Loucy (cell line): ENCODE measurements around the gene ZBTB2.

ENCODE experiments used
- H2AFZ ChIP-seq: fragments of 200-600 bp; sonication (generic); 2 replicates; pipeline ENCODE4 v1.6.0; 2016; ENCODE audit warnings: antibody characterized with exemption, mild to moderate bottlenecking, low read length, moderate library complexity
- H3F3A ChIP-seq: fragments of 200-600 bp; 2 replicates; pipeline ENCODE4 v1.6.0; 2016; ENCODE audit warnings: antibody characterized with exemption, low read depth, mild to moderate bottlenecking
- H3K27me3 ChIP-seq: fragments of 200-600 bp; sonication (generic); 2 replicates; pipeline ENCODE4 v1.6.1; 2014; ENCODE audit warnings: low read length, mild to moderate bottlenecking; ENCODE audit not compliant: insufficient read depth, poor library complexity, severe bottlenecking
- H3K36me3 ChIP-seq: fragments of 200-600 bp; sonication (generic); 2 replicates; pipeline ENCODE4 v1.6.1; 2016; ENCODE audit warnings: low read length; ENCODE audit not compliant: insufficient read depth
- H3K4me1 ChIP-seq: fragments of 200-600 bp; sonication (generic); 2 replicates; pipeline ENCODE4 v1.5.1; 2014; ENCODE audit warnings: low read length, mild to moderate bottlenecking; ENCODE audit not compliant: insufficient read depth, poor library complexity, severe bottlenecking
- H3K4me2 ChIP-seq: fragments of 200-600 bp; sonication (generic); 2 replicates; pipeline ENCODE4 v1.6.0; 2014; ENCODE audit warnings: antibody characterized with exemption, low read length, low read depth, mild to moderate bottlenecking; ENCODE audit not compliant: poor library complexity, severe bottlenecking
- H3K4me3 ChIP-seq: fragments of 200-600 bp; sonication (generic); 2 replicates; pipeline ENCODE4 v1.5.1; 2014; ENCODE audit warnings: low read length, mild to moderate bottlenecking, mixed read lengths; ENCODE audit not compliant: poor library complexity, severe bottlenecking
- H3K79me2 ChIP-seq: fragments of 200-600 bp; sonication (generic); 2 replicates; pipeline ENCODE4 v1.6.1; 2014; ENCODE audit warnings: low read length; ENCODE audit not compliant: insufficient read depth
- H3K9ac ChIP-seq: fragments of 200-600 bp; sonication (generic); 2 replicates; pipeline ENCODE4 v1.6.0; 2014; ENCODE audit warnings: mild to moderate bottlenecking, low read depth, low read length, moderate library complexity; ENCODE audit not compliant: poor library complexity, severe bottlenecking
- H3K9me2 ChIP-seq: fragments of 200-600 bp; sonication (generic); replicated peaks from 2 replicates; pipeline ENCODE4 v1.6.1; 2016; ENCODE audit warnings: low read depth, low read length, mixed read lengths
- H3K9me3 ChIP-seq: fragments of 200-600 bp; sonication (generic); 2 replicates; pipeline ENCODE4 v1.6.1; 2014; ENCODE audit warnings: mild to moderate bottlenecking, antibody characterized with exemption, low read length, low read depth; ENCODE audit not compliant: insufficient read depth
- H4K20me1 ChIP-seq: fragments of 200-600 bp; sonication (generic); 2 replicates; pipeline ENCODE4 v1.6.0; 2014; ENCODE audit warnings: antibody characterized with exemption, low read length, mild to moderate bottlenecking; ENCODE audit not compliant: insufficient read depth, poor library complexity, severe bottlenecking
- EZH2phosphoT487 ChIP-seq: fragments of 200-600 bp; IDR thresholded peaks from 2 replicates; pipeline ENCODE4 v1.6.1; 2018; ENCODE audit warnings: antibody characterized with exemption, mild to moderate bottlenecking, moderate library complexity, borderline replicate concordance
- TF ChIP-seq, protein P1 (sequence below): fragments of 200-600 bp; sonication (generic); conservative IDR thresholded peaks from 2 replicates; pipeline ENCODE4 v1.5.1; 2014; ENCODE audit warnings: mild to moderate bottlenecking, antibody characterized with exemption, low read length

The ZBTB2 gene

DNA sequence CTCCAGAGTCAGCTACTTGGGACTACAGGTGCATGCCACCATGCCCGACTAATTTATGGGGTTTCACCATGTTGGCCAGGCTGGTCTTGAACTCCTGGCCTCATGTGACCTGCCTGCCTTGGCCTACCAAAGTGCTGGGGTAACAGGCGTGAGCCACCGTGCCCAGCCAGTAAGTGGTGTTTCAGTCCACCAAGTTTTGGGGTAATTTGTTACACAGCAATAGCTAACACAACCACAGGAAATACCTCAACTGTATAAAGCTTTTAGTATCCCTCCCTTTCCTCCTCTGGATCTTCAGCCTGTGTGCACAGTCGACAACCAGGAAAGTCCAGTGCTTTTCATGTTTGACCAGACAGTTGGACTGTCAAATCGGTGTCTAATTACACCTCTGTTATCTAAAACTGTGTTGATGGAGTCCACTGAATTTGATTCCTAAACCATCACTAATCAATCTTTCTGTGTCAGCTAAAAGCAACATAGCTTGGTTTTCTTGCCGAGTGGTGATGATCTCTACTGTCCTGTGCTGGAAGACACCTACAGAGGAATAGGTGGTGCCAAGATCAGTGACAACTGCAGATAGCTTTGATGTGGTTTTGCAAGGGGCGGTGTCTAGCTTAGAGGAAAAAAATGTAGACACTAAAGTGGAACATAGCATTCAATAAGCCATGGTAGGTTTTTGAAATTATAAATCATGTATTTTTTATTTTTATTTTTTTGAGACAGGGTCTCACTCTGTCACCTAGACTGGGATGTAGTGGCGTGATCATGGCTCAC, 22.2 kb upstream of the ZBTB2 start:
- no peak overlapping the region for H3K4me2 ChIP-seq

DNA sequence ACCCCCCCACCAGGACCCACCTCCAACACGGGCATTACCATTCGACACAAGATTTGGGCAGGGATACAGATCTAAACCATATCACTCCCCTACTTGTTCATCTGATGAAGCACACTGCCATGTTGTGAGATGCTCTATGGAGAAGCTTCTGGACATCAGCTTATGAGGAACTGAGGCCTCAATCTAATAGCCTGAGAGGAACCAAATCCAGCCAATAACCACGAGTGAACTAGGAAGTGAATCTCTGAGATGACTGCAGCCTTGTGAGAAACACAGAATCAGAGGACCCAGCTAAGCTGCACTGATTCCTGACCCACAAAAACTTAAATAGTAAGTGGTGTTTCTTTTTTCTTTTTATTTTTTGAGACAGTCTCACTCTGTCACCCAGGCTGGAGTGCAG, 21.6 kb upstream of the ZBTB2 start:
- Histone ChIP-seq H3K4me3 (no peak overlapping the region), H3F3A (no peaks in the 10 kb centered on the region), H3K4me2 (no peak overlapping the region)

More for the DNA sequence above, 22.2 kb upstream of the ZBTB2 start:
- Histone ChIP-seq H3K9me3 (0 out of 2 replicates have a peak, but pooled peaks cover 7% of the 10 kb centered on the region), H3K4me3 (no peak overlapping the region), H4K20me1 (no peaks in the 10 kb centered on the region), H3K9ac (no peak overlapping the region), H3F3A (no peaks in the 10 kb centered on the region), H3K79me2 (no peaks in the 10 kb centered on the region), H3K27me3 (no peaks in the 10 kb centered on the region), H2AFZ (no peak overlapping the region), H3K4me1 (no peaks in the 10 kb centered on the region), H3K36me3 (peaks cover 56% of the 10 kb centered on the region), H3K9me2 (no peaks in the 10 kb centered on the region)
- TF ChIP-seq EZH2phosphoT487 = no peak
- TF ChIP-seq, protein P1, sequence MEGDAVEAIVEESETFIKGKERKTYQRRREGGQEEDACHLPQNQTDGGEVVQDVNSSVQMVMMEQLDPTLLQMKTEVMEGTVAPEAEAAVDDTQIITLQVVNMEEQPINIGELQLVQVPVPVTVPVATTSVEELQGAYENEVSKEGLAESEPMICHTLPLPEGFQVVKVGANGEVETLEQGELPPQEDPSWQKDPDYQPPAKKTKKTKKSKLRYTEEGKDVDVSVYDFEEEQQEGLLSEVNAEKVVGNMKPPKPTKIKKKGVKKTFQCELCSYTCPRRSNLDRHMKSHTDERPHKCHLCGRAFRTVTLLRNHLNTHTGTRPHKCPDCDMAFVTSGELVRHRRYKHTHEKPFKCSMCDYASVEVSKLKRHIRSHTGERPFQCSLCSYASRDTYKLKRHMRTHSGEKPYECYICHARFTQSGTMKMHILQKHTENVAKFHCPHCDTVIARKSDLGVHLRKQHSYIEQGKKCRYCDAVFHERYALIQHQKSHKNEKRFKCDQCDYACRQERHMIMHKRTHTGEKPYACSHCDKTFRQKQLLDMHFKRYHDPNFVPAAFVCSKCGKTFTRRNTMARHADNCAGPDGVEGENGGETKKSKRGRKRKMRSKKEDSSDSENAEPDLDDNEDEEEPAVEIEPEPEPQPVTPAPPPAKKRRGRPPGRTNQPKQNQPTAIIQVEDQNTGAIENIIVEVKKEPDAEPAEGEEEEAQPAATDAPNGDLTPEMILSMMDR = no peak

GRCh38 chr6:151409679-151410078, 18.3 kb upstream of the ZBTB2 start:
- peaks cover 8% of the 10 kb centered on the region for H4K20me1 ChIP-seq

More for the DNA sequence above, 21.6 kb upstream of the ZBTB2 start:
- Histone ChIP-seq H3K9me3 (0 out of 2 replicates have a peak, but pooled peaks cover 7% of the 10 kb centered on the region), H2AFZ (no peak overlapping the region), H3K9me2 (no peaks in the 10 kb centered on the region), H3K4me1 (no peaks in the 10 kb centered on the region), H3K9ac (no peak overlapping the region), H3K36me3 (peaks cover 54% of the 10 kb centered on the region), H3K27me3 (no peaks in the 10 kb centered on the region), H4K20me1 (no peaks in the 10 kb centered on the region), H3K79me2 (no peaks in the 10 kb centered on the region)
- TF ChIP-seq, protein P1 = no peak
- TF ChIP-seq EZH2phosphoT487 = no peak

More at GRCh38 chr6:151409679-151410078, 18.3 kb upstream of the ZBTB2 start:
- peaks cover 3% of the 10 kb centered on the region; the same call in 1 of the 2 replicates for H3F3A ChIP-seq
- 0 out of 2 replicates have a peak, but pooled peaks cover 3% of the 10 kb centered on the region for H3K9me3 ChIP-seq
- H3K9me2 ChIP-seq = no peaks in the 10 kb centered on the region
- peaks cover 45% of the 10 kb centered on the region for H3K36me3 ChIP-seq
- H3K27me3 ChIP-seq = no peaks in the 10 kb centered on the region
- no peak overlapping the region for H3K4me3 ChIP-seq
- no peak overlapping the region for H3K4me2 ChIP-seq
- no peak overlapping the region for H3K9ac ChIP-seq
- no peak for TF ChIP-seq EZH2phosphoT487
- TF ChIP-seq, protein P1 = no peak
- H2AFZ ChIP-seq = no peak overlapping the region
- H3K79me2 ChIP-seq = no peaks in the 10 kb centered on the region
- no peaks in the 10 kb centered on the region for H3K4me1 ChIP-seq
